ENCODE results near the gene ACP6.

Gene ACP6

DNA sequence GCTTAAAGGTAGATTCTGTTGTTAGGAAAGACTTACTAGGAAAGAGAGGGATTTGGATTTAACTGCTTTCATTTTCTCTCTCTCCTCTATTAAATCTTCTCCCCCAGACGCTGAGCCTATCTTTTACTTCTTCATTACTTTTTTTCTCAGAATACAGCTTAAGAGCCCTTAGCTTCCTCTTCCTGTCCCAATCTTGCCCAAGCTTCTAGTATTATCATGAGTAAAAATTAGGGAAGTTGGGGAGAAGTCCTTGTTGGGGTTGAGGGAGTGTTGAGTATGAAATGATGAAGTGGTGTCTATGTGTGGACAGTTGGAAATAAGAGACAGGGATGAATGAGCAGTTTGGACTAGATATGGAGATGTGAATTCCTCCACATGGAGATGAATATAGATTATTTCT is 35.0 kb downstream of the ACP6 start:
- Mint-ChIP-seq H3K36me3 (ENCODE audit: low read depth) (peaks cover 20% of the 10 kb centered on the region), H3K4me3 (no peak overlapping the region), H3K27me3 (ENCODE audit: low read depth) (no peaks in the 10 kb centered on the region), H3K9me3 (no peaks in the 10 kb centered on the region), H3K27ac (no peak overlapping the region), H3K4me1 (ENCODE audit: low read depth) (peaks cover 18% of the 10 kb centered on the region)

GRCh38 chr1:147634645-147635044 is 35.7 kb downstream of the ACP6 start:
- H3K9me3 Mint-ChIP-seq, result no peaks in the 10 kb centered on the region
- peaks cover 20% of the 10 kb centered on the region for H3K36me3 Mint-ChIP-seq (ENCODE audit: low read depth)
- H3K27ac Mint-ChIP-seq, result no peak overlapping the region
- no peaks in the 10 kb centered on the region for H3K27me3 Mint-ChIP-seq (ENCODE audit: low read depth)
- H3K4me3 Mint-ChIP-seq, result no peak overlapping the region
- peaks cover 21% of the 10 kb centered on the region for H3K4me1 Mint-ChIP-seq (ENCODE audit: low read depth)

- H3K9me3 Mint-ChIP-seq, result no peaks in the 10 kb centered on the region
- no peak overlapping the region for H3K4me3 Mint-ChIP-seq
- H3K27me3 Mint-ChIP-seq (ENCODE audit: low read depth), result no peaks in the 10 kb centered on the region
Measured at GRCh38 chr1:147633759-147634158, 36.6 kb downstream of the ACP6 start.

GRCh38 chr1:147631839-147632238 is 38.5 kb downstream of the ACP6 start:
- no peak overlapping the region for H3K27ac Mint-ChIP-seq

More at GRCh38 chr1:147633759-147634158, 36.6 kb downstream of the ACP6 start:
- H3K36me3 Mint-ChIP-seq (ENCODE audit: low read depth), result peaks cover 16% of the 10 kb centered on the region
- H3K27ac Mint-ChIP-seq, result no peak overlapping the region
- H3K4me1 Mint-ChIP-seq (ENCODE audit: low read depth), result peaks cover 27% of the 10 kb centered on the region

DNA sequence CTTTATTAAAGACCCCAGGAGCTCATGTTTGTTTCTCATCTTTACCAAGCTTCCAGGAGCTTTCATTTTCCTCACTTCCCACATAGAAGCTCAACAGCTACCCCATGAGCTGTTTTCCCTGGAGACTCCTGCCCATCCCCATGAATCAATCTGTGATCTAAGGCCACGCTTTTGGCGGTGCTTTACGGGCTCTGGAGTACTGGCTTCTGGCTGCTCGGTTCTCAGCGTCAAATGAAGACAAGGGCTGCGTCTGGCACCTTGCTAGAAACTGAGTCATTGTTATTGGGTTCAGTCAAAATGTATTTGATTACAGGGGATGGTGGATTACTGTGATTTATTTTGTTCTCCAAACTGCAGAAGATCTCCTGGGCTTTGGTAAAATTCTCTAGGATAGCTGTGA is 39.9 kb downstream of the ACP6 start:
- Mint-ChIP-seq H3K4me1 (ENCODE audit: low read depth) (peaks cover 32% of the 10 kb centered on the region), H3K9me3 (no peaks in the 10 kb centered on the region), H3K27ac (no peak overlapping the region), H3K36me3 (ENCODE audit: low read depth) (peaks cover 17% of the 10 kb centered on the region), H3K27me3 (ENCODE audit: low read depth) (no peaks in the 10 kb centered on the region), H3K4me3 (no peak overlapping the region)

More at GRCh38 chr1:147631839-147632238, 38.5 kb downstream of the ACP6 start:
- Mint-ChIP-seq H3K27me3 (ENCODE audit: low read depth) (no peaks in the 10 kb centered on the region), H3K4me3 (no peak overlapping the region), H3K9me3 (no peaks in the 10 kb centered on the region), H3K36me3 (ENCODE audit: low read depth) (peaks cover 22% of the 10 kb centered on the region), H3K4me1 (ENCODE audit: low read depth) (peaks cover 37% of the 10 kb centered on the region)

- no peaks in the 10 kb centered on the region for H3K27me3 Mint-ChIP-seq (ENCODE audit: low read depth)
- peaks cover 29% of the 10 kb centered on the region for H3K4me1 Mint-ChIP-seq (ENCODE audit: low read depth)
- no peaks in the 10 kb centered on the region for H3K9me3 Mint-ChIP-seq
- peaks cover 18% of the 10 kb centered on the region for H3K36me3 Mint-ChIP-seq (ENCODE audit: low read depth)
- no peak overlapping the region for H3K27ac Mint-ChIP-seq
- H3K4me3 Mint-ChIP-seq, result no peak overlapping the region
Measured at GRCh38 chr1:147630022-147630421, 40.3 kb downstream of the ACP6 start.

- H3K27ac Mint-ChIP-seq, result peak overlapping the region; percentile 45
- no peaks in the 10 kb centered on the region for H3K27me3 Mint-ChIP-seq (ENCODE audit: low read depth)
- peak overlapping the region; percentile 3 for H3K4me3 Mint-ChIP-seq
- peaks cover 13% of the 10 kb centered on the region for H3K36me3 Mint-ChIP-seq (ENCODE audit: low read depth)
- peaks cover 29% of the 10 kb centered on the region for H3K4me1 Mint-ChIP-seq (ENCODE audit: low read depth)
- H3K9me3 Mint-ChIP-seq, result no peaks in the 10 kb centered on the region
Measured at GRCh38 chr1:147628441-147628840, 41.9 kb downstream of the ACP6 start.

- no peak overlapping the region for H3K4me3 Mint-ChIP-seq
- peaks cover 30% of the 10 kb centered on the region for H3K4me1 Mint-ChIP-seq (ENCODE audit: low read depth)
- H3K9me3 Mint-ChIP-seq, result no peaks in the 10 kb centered on the region
- H3K27ac Mint-ChIP-seq, result no peak overlapping the region
- H3K36me3 Mint-ChIP-seq (ENCODE audit: low read depth), result peaks cover 14% of the 10 kb centered on the region
- no peaks in the 10 kb centered on the region for H3K27me3 Mint-ChIP-seq (ENCODE audit: low read depth)
Measured at GRCh38 chr1:147627435-147628110, 42.8 kb downstream of the ACP6 start.

DNA sequence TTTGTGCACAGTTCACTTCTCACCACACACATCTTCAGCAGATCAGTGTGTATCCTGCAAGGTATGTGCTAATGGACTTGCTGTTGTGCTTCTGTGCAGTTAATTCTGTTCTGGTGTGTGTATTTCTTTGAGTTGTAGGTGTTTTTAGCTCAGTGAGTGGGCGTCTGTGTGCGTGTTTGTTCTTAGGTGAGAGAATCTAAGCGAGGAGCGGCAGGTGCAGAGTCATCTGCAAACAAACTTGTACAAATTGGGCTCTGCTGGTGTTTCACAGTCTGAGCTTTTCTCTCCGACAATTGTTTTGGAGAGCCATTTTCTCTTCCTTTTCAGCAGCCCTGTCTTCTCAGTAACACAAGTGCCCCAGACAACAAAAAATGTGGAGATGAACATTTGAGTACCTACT is 43.6 kb downstream of the ACP6 start:
- H3K4me3 Mint-ChIP-seq, result no peak overlapping the region
- H3K27ac Mint-ChIP-seq, result no peak overlapping the region
- H3K27me3 Mint-ChIP-seq (ENCODE audit: low read depth), result no peaks in the 10 kb centered on the region
- H3K9me3 Mint-ChIP-seq, result no peaks in the 10 kb centered on the region
- H3K36me3 Mint-ChIP-seq (ENCODE audit: low read depth), result peaks cover 16% of the 10 kb centered on the region
- H3K4me1 Mint-ChIP-seq (ENCODE audit: low read depth), result peaks cover 30% of the 10 kb centered on the region

DNA sequence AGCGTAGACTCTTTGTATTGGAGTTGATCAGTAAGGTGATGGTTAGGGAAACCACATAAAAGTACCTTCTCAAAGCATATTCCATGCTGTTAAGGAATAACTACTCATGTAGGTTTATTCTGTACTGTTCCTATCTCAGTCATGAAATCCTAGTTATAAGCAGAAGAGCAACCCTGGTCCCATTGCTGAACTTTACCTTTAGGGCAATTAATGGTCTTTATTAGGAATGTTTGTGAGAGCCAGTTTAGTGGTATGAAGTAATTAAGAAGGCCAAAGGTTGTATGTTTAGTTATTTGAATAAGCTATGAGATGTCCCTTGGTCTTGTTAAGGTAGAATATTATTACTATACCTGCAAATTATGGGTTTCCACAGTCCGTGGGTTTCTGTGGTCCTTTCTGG is 44.0 kb downstream of the ACP6 start:
- peaks cover 30% of the 10 kb centered on the region for H3K4me1 Mint-ChIP-seq (ENCODE audit: low read depth)
- H3K36me3 Mint-ChIP-seq (ENCODE audit: low read depth), result peaks cover 18% of the 10 kb centered on the region
- H3K4me3 Mint-ChIP-seq, result no peak overlapping the region
- no peaks in the 10 kb centered on the region for H3K27me3 Mint-ChIP-seq (ENCODE audit: low read depth)
- H3K9me3 Mint-ChIP-seq, result no peaks in the 10 kb centered on the region
- no peak overlapping the region for H3K27ac Mint-ChIP-seq

DNA sequence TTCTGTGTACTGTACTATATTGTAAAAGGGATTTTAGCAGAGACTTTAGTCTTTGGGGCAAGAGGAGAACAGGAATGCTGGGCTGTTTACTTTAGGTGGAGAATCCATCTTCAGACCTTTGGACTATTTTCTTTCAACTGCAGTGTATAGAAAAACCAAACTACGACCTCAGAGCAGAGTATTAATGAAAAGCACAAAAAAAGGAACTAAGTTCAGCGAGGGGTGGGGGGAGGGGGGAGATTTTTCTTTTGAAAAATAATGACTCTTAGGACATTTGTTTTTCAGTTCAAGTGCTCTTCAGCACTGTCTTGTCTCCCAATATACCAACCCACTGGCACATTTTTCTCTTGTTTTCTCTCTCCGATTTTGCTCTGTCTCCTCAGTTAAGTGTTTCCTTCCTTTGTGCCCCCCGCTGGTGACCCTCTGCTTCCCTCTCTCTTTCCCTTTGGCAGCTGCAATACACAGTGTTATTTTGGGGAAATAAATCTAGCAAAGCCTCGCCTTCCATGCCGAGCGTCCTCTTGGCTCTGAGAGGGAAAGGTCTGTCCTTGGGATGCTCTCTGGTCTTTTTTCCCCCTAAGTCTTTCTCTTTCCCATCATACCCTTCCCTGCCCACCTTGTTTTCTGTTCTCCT is 44.8 kb downstream of the ACP6 start:
- Mint-ChIP-seq H3K27me3 (ENCODE audit: low read depth) (no peaks in the 10 kb centered on the region), H3K4me3 (no peak overlapping the region)

GRCh38 chr1:147624529-147624928 is 45.8 kb downstream of the ACP6 start:
- H3K36me3 Mint-ChIP-seq (ENCODE audit: low read depth), result peaks cover 21% of the 10 kb centered on the region
- no peak overlapping the region for H3K27ac Mint-ChIP-seq
- H3K27me3 Mint-ChIP-seq (ENCODE audit: low read depth), result no peaks in the 10 kb centered on the region
- no peaks in the 10 kb centered on the region for H3K9me3 Mint-ChIP-seq
- peaks cover 21% of the 10 kb centered on the region for H3K4me1 Mint-ChIP-seq (ENCODE audit: low read depth)
- no peak overlapping the region for H3K4me3 Mint-ChIP-seq

More for the DNA sequence above, 44.8 kb downstream of the ACP6 start:
- Mint-ChIP-seq H3K9me3 (no peaks in the 10 kb centered on the region), H3K36me3 (ENCODE audit: low read depth) (peaks cover 21% of the 10 kb centered on the region), H3K27ac (no peak overlapping the region), H3K4me1 (ENCODE audit: low read depth) (peaks cover 27% of the 10 kb centered on the region)

DNA sequence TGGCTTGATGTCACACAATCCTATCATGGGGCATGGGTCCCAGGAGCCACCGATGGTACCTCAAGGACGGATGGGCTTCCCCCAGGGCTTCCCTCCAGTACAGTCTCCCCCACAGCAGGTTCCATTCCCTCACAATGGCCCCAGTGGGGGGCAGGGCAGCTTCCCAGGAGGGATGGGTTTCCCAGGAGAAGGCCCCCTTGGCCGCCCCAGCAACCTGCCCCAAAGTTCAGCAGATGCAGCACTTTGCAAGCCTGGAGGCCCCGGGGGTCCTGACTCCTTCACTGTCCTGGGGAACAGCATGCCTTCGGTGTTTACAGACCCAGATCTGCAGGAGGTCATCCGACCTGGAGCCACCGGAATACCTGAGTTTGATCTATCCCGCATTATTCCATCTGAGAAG is 46.3 kb downstream of the ACP6 start:
- no peak overlapping the region for H3K27ac Mint-ChIP-seq
- H3K27me3 Mint-ChIP-seq (ENCODE audit: low read depth), result no peaks in the 10 kb centered on the region
- H3K9me3 Mint-ChIP-seq, result no peaks in the 10 kb centered on the region
- H3K4me1 Mint-ChIP-seq (ENCODE audit: low read depth), result peaks cover 17% of the 10 kb centered on the region
- H3K4me3 Mint-ChIP-seq, result no peak overlapping the region
- peaks cover 23% of the 10 kb centered on the region for H3K36me3 Mint-ChIP-seq (ENCODE audit: low read depth)

DNA sequence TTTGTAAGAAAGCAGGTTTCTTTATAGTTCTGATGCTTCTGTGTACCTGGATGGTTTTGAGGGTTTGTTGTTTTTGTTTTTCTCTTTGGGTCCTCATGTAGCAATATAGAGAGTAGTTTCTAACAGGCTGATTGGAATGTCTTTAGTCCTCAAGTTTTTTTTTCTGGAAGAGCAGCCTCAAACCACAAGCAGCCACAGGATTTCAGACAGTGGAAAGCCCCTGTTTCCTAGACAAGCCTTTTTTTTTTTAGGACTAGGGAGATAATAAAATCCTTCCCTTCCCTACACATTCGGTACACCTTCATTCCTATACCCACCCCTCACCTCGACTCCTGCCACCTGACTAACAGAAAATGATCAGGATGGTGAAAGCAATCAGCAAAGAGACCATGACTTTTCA is 47.6 kb downstream of the ACP6 start:
- H3K4me3 Mint-ChIP-seq, result no peak overlapping the region
- no peak overlapping the region for H3K27ac Mint-ChIP-seq
- H3K27me3 Mint-ChIP-seq (ENCODE audit: low read depth), result no peaks in the 10 kb centered on the region
- no peaks in the 10 kb centered on the region for H3K9me3 Mint-ChIP-seq
- peaks cover 23% of the 10 kb centered on the region for H3K4me1 Mint-ChIP-seq (ENCODE audit: low read depth)
- peaks cover 30% of the 10 kb centered on the region for H3K36me3 Mint-ChIP-seq (ENCODE audit: low read depth)

- Mint-ChIP-seq H3K27me3 (ENCODE audit: low read depth) (no peaks in the 10 kb centered on the region), H3K4me1 (ENCODE audit: low read depth) (peaks cover 28% of the 10 kb centered on the region), H3K4me3 (no peak overlapping the region), H3K9me3 (no peaks in the 10 kb centered on the region), H3K27ac (peak overlapping the region; percentile 18), H3K36me3 (ENCODE audit: low read depth) (peaks cover 35% of the 10 kb centered on the region)
Measured at GRCh38 chr1:147620543-147620942, 49.8 kb downstream of the ACP6 start.
